ENCODE results near the gene PHF20. TPM values are rescaled to one million over a fixed set of nuclear protein-coding genes. Genes with fewer than 3 reads are reported as not detected.
"Not testable (repeated sequence)": the region's sequence is repeated elsewhere in the genome, so short reads cannot be mapped to it uniquely, and the experiment has no call there.

PHF20 gene
- total RNA-seq, 1 donor from 2014 or later = 58.4 TPM

DNA sequence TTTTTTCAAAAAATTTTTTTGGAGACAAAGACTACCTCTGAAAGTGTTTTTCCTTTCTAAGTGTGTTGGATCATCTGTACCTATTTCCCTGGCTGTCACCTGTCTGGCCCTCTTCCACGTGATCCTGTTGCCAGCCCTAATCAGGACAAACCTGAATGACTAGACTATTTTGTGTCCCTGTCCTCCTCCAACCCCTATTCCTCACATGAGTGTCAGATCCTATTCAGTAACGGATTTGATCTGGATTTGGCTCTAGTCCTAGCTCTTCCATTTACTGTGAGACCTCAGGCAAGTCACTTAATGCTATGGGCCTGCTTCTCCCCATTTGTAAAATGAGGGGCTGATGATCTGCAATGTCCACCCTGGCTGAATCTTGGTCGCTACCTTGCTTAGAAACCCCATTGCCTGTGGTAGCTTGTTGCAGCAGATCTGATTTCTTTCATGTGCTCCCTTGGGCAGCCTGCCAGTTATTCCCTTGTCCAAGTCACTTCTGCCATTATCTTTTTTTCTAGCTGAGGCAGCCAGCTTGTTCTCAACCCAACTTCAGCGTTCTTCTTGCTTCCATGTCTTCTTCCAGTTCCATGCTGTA, 4.8 kb downstream of the PHF20 start:
- no peak for DNase-seq (ENCODE audit: low read depth)

DNA sequence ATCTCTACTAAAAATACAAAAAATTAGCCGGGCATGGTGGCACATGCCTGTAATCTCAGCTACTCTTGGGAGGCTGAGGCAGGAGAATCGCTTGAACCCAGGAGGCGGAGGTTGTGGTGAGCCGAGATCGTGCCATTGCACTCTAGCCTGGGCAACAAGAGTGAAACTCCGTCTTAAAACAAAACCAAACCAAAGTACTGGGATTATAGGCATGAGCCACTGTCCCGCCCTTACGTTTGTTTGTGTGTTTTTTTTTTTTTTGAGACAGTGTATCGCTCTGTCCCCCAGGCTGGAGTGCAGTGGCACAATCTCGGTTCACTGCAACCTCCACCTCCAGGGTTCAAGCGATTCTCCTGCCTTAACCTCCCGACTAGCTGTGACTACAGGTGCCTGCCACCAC, 12.0 kb downstream of the PHF20 start:
- not testable (repeated sequence) for DNase-seq (ENCODE audit: low read depth)

- DNase-seq (ENCODE audit: low read depth) = not testable (repeated sequence)
Observed at GRCh38 chr20:35785541-35785940, 13.7 kb downstream of the PHF20 start.

DNA sequence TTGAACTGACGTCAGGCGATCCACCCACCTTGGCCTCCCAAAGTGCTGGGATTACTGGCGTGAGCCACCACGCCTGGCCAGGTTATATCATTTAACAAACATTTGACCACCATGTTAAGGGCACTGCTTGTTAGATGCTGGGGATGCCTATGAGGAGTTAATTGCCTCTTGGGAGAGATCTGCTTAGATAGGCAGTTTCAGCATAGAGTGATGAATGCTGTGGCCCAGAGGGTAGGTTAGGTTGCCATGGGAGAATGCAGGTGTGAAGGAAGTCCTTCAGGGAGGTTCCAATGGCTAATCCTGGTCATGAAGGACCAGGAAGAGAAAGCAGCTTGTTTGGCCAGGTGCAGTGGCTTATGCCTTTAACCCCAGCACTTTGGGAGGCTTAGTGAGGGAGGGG, 17.0 kb downstream of the PHF20 start:
- no peak for DNase-seq (ENCODE audit: low read depth)

DNA sequence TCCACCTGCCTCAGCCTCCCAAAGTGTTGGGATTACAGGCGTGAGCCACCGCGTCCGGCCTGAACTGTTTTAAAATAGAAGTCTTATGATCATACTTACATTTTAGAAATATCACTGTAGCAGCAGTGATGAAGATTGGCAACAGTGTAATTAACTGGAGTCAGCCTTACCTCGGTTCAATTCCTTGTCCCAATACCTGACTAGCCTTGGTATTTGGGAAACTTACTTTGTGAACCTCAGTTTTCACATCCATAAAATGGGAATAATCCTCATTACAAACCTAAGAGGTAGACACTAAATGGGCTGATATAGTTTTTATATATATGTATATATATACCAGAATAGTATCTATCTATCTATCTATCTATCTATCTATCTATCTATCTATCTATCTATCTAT, 19.3 kb downstream of the PHF20 start:
- DNase-seq (ENCODE audit: low read depth) = no peak

DNA sequence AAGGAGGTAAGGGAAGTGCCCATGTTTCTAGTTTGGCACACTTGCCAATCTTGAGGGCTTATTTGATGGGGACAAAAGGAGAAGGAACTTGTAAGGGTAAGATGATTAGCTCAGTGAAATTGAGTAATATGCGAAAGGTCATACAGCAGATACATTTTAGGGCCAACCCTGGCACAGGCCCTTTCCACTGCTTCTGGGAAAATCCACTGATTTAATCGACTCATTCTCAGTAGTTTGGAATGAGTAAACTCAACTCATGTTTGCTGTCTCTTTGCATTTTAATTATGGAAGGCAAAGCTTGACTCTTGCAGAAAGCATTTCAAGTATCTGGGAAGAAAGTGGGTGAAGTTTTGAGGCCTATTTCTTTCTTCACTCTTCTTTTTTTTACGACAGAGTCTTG, 20.0 kb downstream of the PHF20 start:
- peak; percentile 92 for DNase-seq (ENCODE audit: low read depth)

- DNase-seq (ENCODE audit: low read depth) = no peak
Observed at GRCh38 chr20:35792740-35793139, 20.9 kb downstream of the PHF20 start.

DNA sequence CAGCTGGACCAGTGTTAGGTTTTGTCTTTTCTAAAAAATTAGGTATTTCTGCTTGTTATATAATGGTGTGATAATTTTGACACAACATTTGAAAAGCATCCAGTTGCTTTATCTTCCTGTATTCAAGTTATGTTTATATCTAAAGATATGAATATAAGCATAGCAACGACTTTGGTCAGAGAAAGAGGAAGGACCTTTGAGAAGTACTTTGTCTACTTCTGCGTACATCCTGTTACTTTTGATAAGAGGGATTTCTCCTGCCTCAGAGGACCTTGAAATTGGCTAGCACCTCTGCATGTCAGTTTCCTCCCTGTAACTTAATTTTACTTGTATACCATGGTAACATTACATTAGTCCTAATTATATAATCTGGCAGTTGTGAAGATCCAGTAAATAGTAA, 24.8 kb downstream of the PHF20 start:
- no peak for DNase-seq (ENCODE audit: low read depth)

GRCh38 chr20:35801865-35802264, 30.1 kb downstream of the PHF20 start:
- no peak for DNase-seq (ENCODE audit: low read depth)

- no peak for DNase-seq (ENCODE audit: low read depth)
Observed at GRCh38 chr20:35806075-35806474, 34.3 kb downstream of the PHF20 start.

GRCh38 chr20:35807877-35808276, 36.1 kb downstream of the PHF20 start:
- no peak for DNase-seq (ENCODE audit: low read depth)

GRCh38 chr20:35820715-35821114, 48.9 kb downstream of the PHF20 start:
- peak; percentile 68 for DNase-seq (ENCODE audit: low read depth)

DNA sequence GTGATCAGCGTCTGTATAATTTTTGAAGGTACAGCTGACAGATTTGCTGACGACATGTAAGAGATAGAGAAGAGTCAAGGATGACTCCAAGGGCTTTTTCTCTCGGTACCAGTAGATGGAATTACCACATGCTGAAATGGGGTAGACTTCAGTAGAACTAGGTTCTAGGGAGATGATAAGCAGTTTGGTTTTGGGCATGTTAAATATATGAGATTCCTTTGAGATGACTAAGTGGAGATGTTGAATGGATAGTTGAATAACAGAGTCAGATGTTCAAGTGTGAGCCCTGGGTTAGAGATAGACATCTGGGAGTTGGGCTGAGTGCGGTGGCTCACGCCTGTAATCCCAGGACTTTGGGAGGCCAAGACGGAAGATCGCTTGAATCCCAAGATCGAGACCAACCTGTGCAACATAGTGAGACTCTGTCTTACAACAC, 50.0 kb downstream of the PHF20 start:
- peak; percentile 66 for DNase-seq (ENCODE audit: low read depth)

DNA sequence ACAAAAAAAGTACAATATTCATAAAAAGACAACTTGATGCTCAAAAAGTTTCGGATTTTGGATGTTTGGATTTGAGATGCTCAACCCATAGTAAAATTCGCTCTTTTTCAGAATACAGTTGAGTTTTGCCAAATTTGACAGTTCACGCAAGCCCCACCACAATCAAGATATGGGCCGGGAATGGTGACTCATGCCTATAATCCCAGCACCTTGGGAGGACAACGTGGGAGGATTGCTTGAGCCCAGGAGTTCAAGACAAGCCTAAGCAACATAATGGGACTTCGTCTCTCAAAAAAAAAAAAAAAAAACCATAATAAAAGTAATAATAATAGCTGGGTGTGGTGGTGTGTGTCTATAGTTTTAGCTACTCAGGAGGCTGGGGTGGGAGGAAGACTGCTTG, 51.3 kb downstream of the PHF20 start:
- DNase-seq (ENCODE audit: low read depth) = no peak

DNA sequence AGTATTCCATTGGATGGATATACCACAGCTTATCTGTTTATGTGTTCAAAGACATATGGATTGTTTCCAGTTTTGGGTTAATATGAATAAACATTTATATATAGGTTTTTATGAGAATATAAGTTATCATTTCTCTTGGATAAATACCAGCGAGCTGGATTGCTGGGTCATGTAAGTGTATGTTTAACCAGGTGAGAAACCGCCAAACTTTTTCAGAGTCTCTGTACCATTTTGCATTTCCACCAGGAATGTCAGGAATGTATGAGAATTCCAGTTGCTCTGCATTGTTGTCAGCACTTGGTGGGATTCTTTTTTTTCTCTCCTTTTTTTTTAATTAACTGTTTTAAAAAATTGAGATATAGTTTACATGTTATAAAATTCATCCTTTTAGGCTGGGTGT, 52.1 kb downstream of the PHF20 start:
- peak; percentile 76 for DNase-seq (ENCODE audit: low read depth)

- DNase-seq (ENCODE audit: low read depth) = no peak
Observed at GRCh38 chr20:35826397-35826998, 54.7 kb downstream of the PHF20 start.

GRCh38 chr20:35828434-35828833, 56.6 kb downstream of the PHF20 start:
- DNase-seq (ENCODE audit: low read depth) = no peak

DNA sequence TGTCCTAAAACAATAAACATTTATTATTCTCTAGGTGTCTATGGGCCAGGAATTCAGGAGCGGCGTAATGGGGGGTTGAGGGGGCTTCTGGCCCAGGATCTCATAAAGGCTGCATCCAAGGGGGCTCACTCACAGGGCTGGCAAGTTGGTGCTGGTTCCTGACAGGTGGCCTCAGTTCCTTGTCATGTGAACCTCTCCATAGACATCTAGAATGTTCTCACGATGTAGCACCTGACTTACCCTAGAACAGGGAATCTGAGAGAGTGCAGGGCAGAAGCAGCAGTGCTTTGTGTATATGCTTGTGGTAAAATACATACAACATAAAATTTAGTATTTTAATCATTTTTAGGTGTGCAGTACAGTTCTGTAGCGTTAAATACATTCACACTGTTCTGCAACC, 57.1 kb downstream of the PHF20 start:
- DNase-seq (ENCODE audit: low read depth) = no peak

DNA sequence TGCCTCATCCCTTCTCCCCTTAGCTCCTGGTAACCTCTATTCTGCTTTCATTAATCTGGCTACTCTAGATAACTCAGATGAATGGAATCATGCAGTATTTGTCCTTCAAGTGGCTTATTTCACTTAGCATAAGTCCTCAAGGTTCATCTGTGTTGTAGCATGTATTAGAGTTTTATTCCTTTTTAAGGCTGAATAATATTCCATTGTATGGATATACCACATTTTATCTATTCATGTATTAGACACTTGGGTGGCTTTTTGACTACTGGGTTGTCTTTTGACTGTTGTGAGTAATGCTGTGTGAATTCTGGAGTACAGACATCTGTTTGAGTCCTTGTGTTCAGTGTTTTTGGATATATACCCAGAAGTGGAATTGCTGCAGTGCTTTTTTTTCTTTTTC, 58.4 kb downstream of the PHF20 start:
- DNase-seq (ENCODE audit: low read depth) = no peak

DNA sequence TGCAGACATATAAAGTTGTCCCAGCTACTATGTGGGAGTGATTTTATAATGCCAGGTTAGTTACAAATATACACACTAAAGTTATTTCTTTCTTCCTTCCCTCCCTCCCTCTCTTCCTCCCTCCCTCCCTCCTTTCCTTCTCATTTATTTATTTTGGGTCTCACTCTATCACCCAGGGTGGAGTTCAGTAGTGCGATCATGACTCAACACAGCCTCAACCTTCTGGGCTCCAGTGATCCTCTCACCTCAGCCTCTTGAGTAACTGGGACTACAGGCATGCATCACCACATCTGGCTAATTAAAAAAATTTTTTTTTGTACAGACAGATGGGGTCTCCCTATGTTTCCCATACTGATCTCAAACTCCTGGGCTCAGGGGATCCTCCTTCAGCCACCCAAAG, 59.2 kb downstream of the PHF20 start:
- DNase-seq (ENCODE audit: low read depth) = no peak

DNA sequence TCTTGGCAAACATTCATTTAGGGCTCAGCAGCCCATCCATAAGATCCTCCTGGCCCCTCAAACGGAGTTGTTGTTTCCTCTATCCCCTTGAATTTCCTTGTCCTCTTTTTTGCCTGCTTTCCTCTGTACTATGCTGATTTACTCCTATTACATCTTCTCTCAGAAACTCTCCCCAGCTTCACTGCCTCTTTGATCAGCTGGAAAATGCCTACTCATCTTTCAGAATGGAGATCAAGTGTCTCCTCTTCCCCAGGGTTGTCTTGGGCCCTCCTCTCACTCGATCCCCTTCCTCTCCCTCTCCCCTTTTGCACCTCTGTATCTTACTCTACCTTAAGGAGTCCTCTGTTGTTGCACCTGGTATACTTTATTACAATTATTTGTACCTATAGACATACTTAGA, 60.2 kb downstream of the PHF20 start:
- DNase-seq (ENCODE audit: low read depth) = no peak

DNA sequence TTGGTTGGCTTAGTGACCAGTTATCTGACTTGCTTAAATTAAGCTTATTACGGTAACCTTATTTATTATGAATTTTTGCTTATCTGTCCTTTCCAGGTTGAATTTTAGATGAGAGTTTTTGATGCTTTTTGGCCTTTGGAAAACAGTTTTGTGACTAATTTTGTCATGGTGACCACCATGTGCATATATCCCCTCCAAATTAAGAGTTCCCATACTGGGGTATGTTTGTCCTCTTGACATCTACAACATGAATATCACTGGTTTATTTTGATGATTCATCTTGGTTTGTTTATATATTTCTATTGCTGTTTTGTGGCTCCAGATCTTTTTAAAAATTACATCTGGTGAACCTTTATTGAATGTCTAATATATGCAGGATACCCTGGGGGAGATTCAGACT, 61.4 kb downstream of the PHF20 start:
- DNase-seq (ENCODE audit: low read depth) = no peak

GRCh38 chr20:35837577-35838195, 65.9 kb downstream of the PHF20 start:
- DNase-seq (ENCODE audit: low read depth) = peak; percentile 71

- peak; percentile 46 for DNase-seq (ENCODE audit: low read depth)
Observed at GRCh38 chr20:35838205-35838604, 66.4 kb downstream of the PHF20 start.
